ENCODE results near the gene LGALS9. TPM values are rescaled to one million over a fixed set of nuclear protein-coding genes. Genes with fewer than 3 reads are reported as not detected.
"Not testable (repeated sequence)": the region's sequence is repeated elsewhere in the genome, so short reads cannot be mapped to it uniquely, and the experiment has no call there.

The LGALS9 gene
- total RNA-seq, 2 donors from 2014 or later: 6.3 to 21.3 TPM

- Histone ChIP-seq H3K27ac (no peak overlapping the region), H3K9me3 (no peaks in the 10 kb centered on the region), H3K4me3 (no peak overlapping the region), H3K36me3 (replicated peaks in 1 of 2; ENCODE audit: insufficient read depth in 1 of 2, low read depth in 2 of 2) (no peaks in the 10 kb centered on the region), H3K4me1 (no peaks in the 10 kb centered on the region), H3K27me3 (no peaks in the 10 kb centered on the region)
- intact Hi-C loops (cut with DNase I): loop anchor here (10.0 kb wide), 1 partner anchor 50 kb away; no protein-coding TSS in a partner anchor
- peak; percentile 70 to 76 (median 73) for DNase-seq
- TF ChIP-seq POLR2A (IDR thresholded peaks at IDR 0.05): no peak
- TF ChIP-seq CTCF (IDR thresholded peaks at IDR 0.05): peak; percentile 71 to 96 (median 87)
- 33 to 38% methylated on average over 12 to 34 of the region's 34 CpGs for WGBS, 2 donors
- peak; percentile 58 for ATAC-seq
Measured at GRCh38 chr17:27654654-27655524, 23.9 kb downstream of the LGALS9 start.

GRCh38 chr17:27655525-27656111, 24.6 kb downstream of the LGALS9 start:
- H3K4me1 ChIP-seq; H3K36me3 ChIP-seq (replicated peaks in 1 of 2; ENCODE audit: insufficient read depth in 1 of 2, low read depth in 2 of 2); H3K27me3 ChIP-seq; DNase-seq; H3K4me3 ChIP-seq; ATAC-seq; H3K9me3 ChIP-seq; H3K27ac ChIP-seq: not testable (repeated sequence)
- intact Hi-C loops (cut with DNase I): loop anchor here (10.0 kb wide), 1 partner anchor 51 kb away; no protein-coding TSS in a partner anchor
- WGBS, 2 donors: 73 to 85% methylated on average over 10 to 16 of the region's 16 CpGs

GRCh38 chr17:27656620-27657019, 25.6 kb downstream of the LGALS9 start:
- H3K36me3 ChIP-seq (replicated peaks in 1 of 2; ENCODE audit: insufficient read depth in 1 of 2, low read depth in 2 of 2); H3K27ac ChIP-seq; DNase-seq; H3K4me1 ChIP-seq; ATAC-seq; H3K9me3 ChIP-seq; H3K27me3 ChIP-seq; H3K4me3 ChIP-seq: not testable (repeated sequence)
- intact Hi-C loops (cut with DNase I): loop anchor here (10.0 kb wide), 1 partner anchor 52 kb away; no protein-coding TSS in a partner anchor
- 64 to 86% methylated on average over 6 to 8 of the region's 8 CpGs for WGBS, 2 donors

GRCh38 chr17:27657620-27658019, 26.6 kb downstream of the LGALS9 start:
- Histone ChIP-seq H3K27me3 (no peaks in the 10 kb centered on the region), H3K4me3 (no peak overlapping the region), H3K36me3 (replicated peaks in 1 of 2; ENCODE audit: insufficient read depth in 1 of 2, low read depth in 2 of 2) (no peaks in the 10 kb centered on the region), H3K9me3 (no peaks in the 10 kb centered on the region), H3K4me1 (no peaks in the 10 kb centered on the region), H3K27ac (no peak overlapping the region)
- intact Hi-C loops (cut with DNase I): loop anchor here (10.0 kb wide), 1 partner anchor 53 kb away; no protein-coding TSS in a partner anchor
- DNase-seq: no peak
- no peak for ATAC-seq
- TF ChIP-seq CTCF (IDR thresholded peaks at IDR 0.05) (no peak), POLR2A (IDR thresholded peaks at IDR 0.05) (no peak)
- WGBS, 2 donors: 55 to 56% methylated on average over 5 of the region's 5 CpGs

GRCh38 chr17:27659683-27660082, 28.7 kb downstream of the LGALS9 start:
- Histone ChIP-seq H3K4me1 (no peaks in the 10 kb centered on the region), H3K4me3 (no peak overlapping the region), H3K27ac (no peak overlapping the region), H3K9me3 (no peaks in the 10 kb centered on the region), H3K36me3 (replicated peaks in 1 of 2; ENCODE audit: insufficient read depth in 1 of 2, low read depth in 2 of 2) (no peaks in the 10 kb centered on the region), H3K27me3 (no peaks in the 10 kb centered on the region)
- WGBS, 2 donors: 81 to 84% methylated on average over 6 of the region's 6 CpGs
- DNase-seq: no peak
- TF ChIP-seq POLR2A (IDR thresholded peaks at IDR 0.05): no peak
- no peak for TF ChIP-seq CTCF (IDR thresholded peaks at IDR 0.05)
- ATAC-seq: no peak
- intact Hi-C loops (cut with DNase I): loop anchor here (10.0 kb wide), 1 partner anchor 55 kb away; no protein-coding TSS in a partner anchor

All from body of pancreas (tissue), 4 donors.